ENCODE measurements around the gene TMIE.

The TMIE gene

GRCh38 chr3:46711760-46712159, 10.6 kb downstream of the TMIE start:
- TF ChIP-seq, protein P1, sequence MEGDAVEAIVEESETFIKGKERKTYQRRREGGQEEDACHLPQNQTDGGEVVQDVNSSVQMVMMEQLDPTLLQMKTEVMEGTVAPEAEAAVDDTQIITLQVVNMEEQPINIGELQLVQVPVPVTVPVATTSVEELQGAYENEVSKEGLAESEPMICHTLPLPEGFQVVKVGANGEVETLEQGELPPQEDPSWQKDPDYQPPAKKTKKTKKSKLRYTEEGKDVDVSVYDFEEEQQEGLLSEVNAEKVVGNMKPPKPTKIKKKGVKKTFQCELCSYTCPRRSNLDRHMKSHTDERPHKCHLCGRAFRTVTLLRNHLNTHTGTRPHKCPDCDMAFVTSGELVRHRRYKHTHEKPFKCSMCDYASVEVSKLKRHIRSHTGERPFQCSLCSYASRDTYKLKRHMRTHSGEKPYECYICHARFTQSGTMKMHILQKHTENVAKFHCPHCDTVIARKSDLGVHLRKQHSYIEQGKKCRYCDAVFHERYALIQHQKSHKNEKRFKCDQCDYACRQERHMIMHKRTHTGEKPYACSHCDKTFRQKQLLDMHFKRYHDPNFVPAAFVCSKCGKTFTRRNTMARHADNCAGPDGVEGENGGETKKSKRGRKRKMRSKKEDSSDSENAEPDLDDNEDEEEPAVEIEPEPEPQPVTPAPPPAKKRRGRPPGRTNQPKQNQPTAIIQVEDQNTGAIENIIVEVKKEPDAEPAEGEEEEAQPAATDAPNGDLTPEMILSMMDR (IDR thresholded peaks at IDR 0.05; ENCODE audit: low read depth, low read length, missing control alignments): no peak
- H3K4me3 ChIP-seq (replicated peaks; ENCODE audit: low read depth, low read length): no peak overlapping the region
- no peak for DNase-seq (ENCODE audit: extremely low read depth, low read depth)

DNA sequence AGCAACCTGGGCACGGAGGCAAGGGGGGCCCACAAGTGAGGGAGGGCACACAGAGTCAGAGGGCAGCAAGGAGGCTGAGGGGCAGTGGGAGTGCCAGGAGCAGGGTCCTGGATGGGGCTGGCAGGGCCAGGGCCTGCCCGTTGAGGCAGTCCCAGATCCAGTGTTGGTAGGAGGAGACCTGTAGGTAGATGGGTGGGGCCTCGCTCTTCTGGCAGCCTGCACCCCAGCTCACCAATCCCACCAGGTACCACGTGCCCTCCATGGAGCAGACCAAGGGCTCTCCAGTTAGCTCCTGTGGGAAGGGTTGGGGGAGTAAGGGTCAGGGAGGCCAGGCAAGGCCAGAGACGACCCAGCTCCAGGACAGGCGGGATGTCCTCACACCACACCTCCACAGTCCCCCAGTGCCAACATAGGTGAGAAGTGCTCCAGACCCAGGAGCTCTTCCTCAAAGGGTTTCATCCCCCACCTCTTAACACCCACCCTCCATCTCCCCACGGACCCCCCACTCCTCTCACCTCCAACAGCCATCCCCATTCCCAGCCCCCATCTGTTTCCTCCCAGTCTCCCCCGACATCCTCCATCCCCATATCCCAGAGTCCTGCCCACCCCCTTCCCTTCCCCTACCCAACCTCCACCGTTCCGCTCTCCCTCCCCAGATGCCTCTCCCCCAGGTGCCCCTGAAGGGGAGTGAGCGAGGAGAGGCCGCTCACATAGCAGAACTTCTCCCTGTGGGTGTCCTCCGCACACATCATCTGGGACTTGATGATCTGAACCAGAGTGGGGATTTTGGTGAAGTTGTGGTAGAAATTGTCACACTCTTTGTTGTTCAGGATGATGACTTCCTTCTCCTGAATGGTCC, 11.2 kb downstream of the TMIE start:
- DNase-seq (ENCODE audit: extremely low read depth, low read depth): no peak
- TF ChIP-seq, protein P1 (IDR thresholded peaks at IDR 0.05; ENCODE audit: low read depth, low read length, missing control alignments): no peak
- no peak overlapping the region for H3K4me3 ChIP-seq (replicated peaks; ENCODE audit: low read depth, low read length)

- TF ChIP-seq, protein P1 (IDR thresholded peaks at IDR 0.05; ENCODE audit: low read depth, low read length, missing control alignments): no peak
- H3K4me3 ChIP-seq (replicated peaks; ENCODE audit: low read depth, low read length): no peak overlapping the region
- no peak for DNase-seq (ENCODE audit: extremely low read depth, low read depth)
These were observed 12.1 kb downstream of the TMIE start for GRCh38 chr3:46713050-46713897.

- H3K4me3 ChIP-seq (replicated peaks; ENCODE audit: low read depth, low read length): no peak overlapping the region
- TF ChIP-seq, protein P1 (IDR thresholded peaks at IDR 0.05; ENCODE audit: low read depth, low read length, missing control alignments): no peak
- DNase-seq (ENCODE audit: extremely low read depth, low read depth): no peak
These were observed 12.8 kb downstream of the TMIE start for GRCh38 chr3:46713898-46714552.

GRCh38 chr3:46714728-46715506, 13.7 kb downstream of the TMIE start:
- TF ChIP-seq, protein P1 (IDR thresholded peaks at IDR 0.05; ENCODE audit: low read depth, low read length, missing control alignments): no peak
- DNase-seq (ENCODE audit: extremely low read depth, low read depth): no peak
- H3K4me3 ChIP-seq (replicated peaks; ENCODE audit: low read depth, low read length): no peak overlapping the region

Measured in HFF-Myc (cell line).